K562 (cell line): ENCODE results near the gene SERPINA10. TPM values are rescaled to one million over a fixed set of nuclear protein-coding genes. Genes with fewer than 3 reads are reported as not detected.

Experiments used
- ATAC-seq: fragments of 200-7000 bp; cut with Tn5 transposase; 3 replicates; pipeline ENCODE4 v1.9.1; 2020; ENCODE audit warnings: moderate library complexity
- BruUV-seq: library from RNA; stranded (reverse); fragments of 400-500 nt; replicated peaks from 2 replicates; lab custom pipeline; 2021; lab: Mats Ljungman, UMichigan
- CTCF ChIA-PET: fragments of 300-600 bp; formaldehyde crosslinking; extraction: SDS; loops from one replicate; lab custom pipeline; 2021; ENCODE audit warnings: low intra/inter-chr PET ratio; lab: Yijun Ruan, JAX
- POLR2A ChIA-PET: fragments of 300-600, 350-650 bp; sonication (Branson Sonifier 250); formaldehyde crosslinking; extraction: SDS; loops from one replicate; lab custom pipeline; 2021; ENCODE audit warnings: antibody characterized with exemption, inconsistent platforms; lab: Yijun Ruan, JAX
- DNase-seq, 4 experiments: peaks; one replicate each; pipeline versions ENCODE4 v3.0.0 to v3.0.0-alpha.2; 2011 to 2018; ENCODE audit warnings: low spot score in 3 of 4, mixed read lengths in 3 of 4; ENCODE audit errors: extremely low read depth in 1 of 4
- FAIRE-seq: peaks from 2 replicates; lab custom pipeline; 2011; peaks lifted over from hg19 to GRCh38; lab: Jason Lieb, UNC
- H2AFZ ChIP-seq: 2 replicates; pipeline ENCODE4 v1.6.0; 2011; ENCODE audit warnings: low read depth, low read length, control low read depth, inconsistent platforms
- H3K27ac ChIP-seq: fragments of 200-600 bp; 3 replicates; pipeline ENCODE4 v1.8.0; 2011; ENCODE audit warnings: low read depth, mild to moderate bottlenecking, control low read depth, inconsistent platforms, low read length, moderate library complexity, mixed read lengths; ENCODE audit errors: extremely low read depth
- H3K27me3 ChIP-seq, 2 experiments: fragments of 300-600 bp in 1 of 2; 2 replicates in 1 of 2; 3 replicates in 1 of 2; pipeline versions ENCODE4 v1.6.0 to v1.8.0; 2011; ENCODE audit warnings: inconsistent platforms in 2 of 2, low read length in 2 of 2, mild to moderate bottlenecking in 1 of 2, mixed read lengths in 1 of 2, moderate library complexity in 1 of 2; ENCODE audit not compliant: control insufficient read depth in 2 of 2, insufficient read depth in 2 of 2
- H3K36me3 ChIP-seq: fragments of 300-600 bp; 3 replicates; pipeline ENCODE4 v1.8.0; 2011; ENCODE audit warnings: mild to moderate bottlenecking, low read length, inconsistent platforms; ENCODE audit not compliant: control insufficient read depth, insufficient read depth
- H3K4me1 ChIP-seq, 2 experiments: fragments of 200-600 bp in 1 of 2; replicated peaks in 1 of 2; 2 replicates in 1 of 2; 3 replicates in 1 of 2; pipeline versions ENCODE4 v1.5.1 to v1.8.0; 2011; ENCODE audit warnings: inconsistent platforms in 2 of 2, low read length in 2 of 2, mild to moderate bottlenecking in 1 of 2, mixed read lengths in 1 of 2, moderate library complexity in 1 of 2; ENCODE audit not compliant: control insufficient read depth in 2 of 2, insufficient read depth in 2 of 2
- H3K4me2 ChIP-seq: 2 replicates; pipeline ENCODE4 v1.6.1; 2011; ENCODE audit warnings: low read length, control low read depth, inconsistent platforms, mixed read lengths; ENCODE audit not compliant: insufficient read depth
- H3K4me3 ChIP-seq: fragments of 200-600 bp; sonication (generic), shearing (Covaris generic); 2 replicates; pipeline ENCODE4 v1.5.1; 2016; ENCODE audit warnings: control low read depth, inconsistent platforms
- H3K79me2 ChIP-seq: fragments of 200-600 bp; 3 replicates; pipeline ENCODE4 v1.8.0; 2011; ENCODE audit warnings: low read length, inconsistent platforms; ENCODE audit not compliant: control insufficient read depth, insufficient read depth
- H3K9ac ChIP-seq, 2 experiments: 2 replicates each; pipeline versions ENCODE4 v1.6.0 to v1.6.1; 2011; ENCODE audit warnings: low read depth in 2 of 2, low read length in 2 of 2, control low read depth in 1 of 2, inconsistent platforms in 1 of 2, mild to moderate bottlenecking in 1 of 2, mixed read lengths in 1 of 2; ENCODE audit not compliant: insufficient read depth in 1 of 2
- H3K9me1 ChIP-seq: one replicate; pipeline ENCODE4 v1.6.0; 2011; ENCODE audit warnings: inconsistent platforms, mild to moderate bottlenecking, low read length, moderate library complexity; ENCODE audit not compliant: control insufficient read depth, insufficient read depth
- H3K9me3 ChIP-seq: replicated peaks from 2 replicates; pipeline ENCODE4 v1.5.1; 2011; ENCODE audit warnings: low read depth, low read length, inconsistent platforms; ENCODE audit not compliant: control insufficient read depth, insufficient read depth
- H4K20me1 ChIP-seq: replicated peaks from 2 replicates; pipeline ENCODE4 v1.6.1; 2011; ENCODE audit warnings: low read length, inconsistent platforms, mixed read lengths; ENCODE audit not compliant: control insufficient read depth, insufficient read depth
- CREBBP ChIP-seq: IDR thresholded peaks from one replicate; pipeline ENCODE4 v1.6.1; 2012; ENCODE audit warnings: low read depth, mild to moderate bottlenecking, control low read depth, inconsistent platforms, low read length
- EP300 ChIP-seq: IDR thresholded peaks from 2 replicates; pipeline ENCODE4 v1.6.1; 2012; ENCODE audit warnings: low read length, improper control_type of control experiment
- LEF1 ChIP-seq: fragments of 450-650 bp; IDR thresholded peaks from 2 replicates; pipeline ENCODE4 v1.6.1; 2016; ENCODE audit warnings: mild to moderate bottlenecking
- POLR2AphosphoS5 ChIP-seq: IDR thresholded peaks from 2 replicates; pipeline ENCODE4 v1.6.1; 2011; ENCODE audit warnings: mild to moderate bottlenecking, low read depth, low read length, moderate library complexity; ENCODE audit not compliant: control insufficient read depth, insufficient read depth
- ZFPM2 ChIP-seq: fragments of 250-450 bp; sonication (Bioruptor Pico); IDR thresholded peaks from 2 replicates; pipeline ENCODE4 v1.5.1; 2022; ENCODE audit warnings: mild to moderate bottlenecking
- ZNF444 ChIP-seq: fragments of 250-450 bp; sonication (Bioruptor Pico); IDR thresholded peaks from 2 replicates; pipeline ENCODE4 v1.4.0; 2020; ENCODE audit warnings: mild to moderate bottlenecking, moderate library complexity
- WGBS: fragments of 100-300 bp; shearing (Covaris generic); methylation state at CpG from one replicate; pipeline ENCODE4 v1.1.6; 2016; ENCODE audit warnings: low coverage, mixed read lengths; ENCODE audit not compliant: insufficient coverage; ENCODE audit errors: missing lambda C conversion rate; 5-methylcytosine and 5-hydroxymethylcytosine counted together
- in situ Hi-C: fragments of 300-500 bp; cut with MboI; formaldehyde crosslinking; loops from 4 replicates; pipeline ENCODE4 v1.15.0; 2018; ENCODE audit warnings: inconsistent platforms, mixed read lengths
- intact Hi-C: fragments of 100-400 bp; cut with micrococcal nuclease; formaldehyde crosslinking; loops from 2 replicates; pipeline ENCODE4 v1.14.2; 2022
- polyA plus RNA-seq, 8 experiments: library from polyadenylated mRNA; depleted of rRNA in 4 of 8; stranded (reverse) in 5 of 8; unstranded in 3 of 8; fragments of >200 nt; fragmentation: Nextera tagmentation in 2 of 8; fragmentation: Illumina TruSeq in 1 of 8; extraction: Ambion mirVana in 2 of 8; extraction: Trizol in 1 of 8; gene quantifications; 2 replicates each; pipeline versions ENCODE4 v1.2.1 to v1.2.3, GENCODE V29; 2011 to 2014; ENCODE audit warnings: inconsistent platforms in 1 of 8, missing spikeins in 1 of 8
- total RNA-seq, 7 experiments: library from RNA; depleted of rRNA in 6 of 7; stranded (reverse); fragments of >200 nt in 6 of 7; fragmentation: Illumina TruSeq in 2 of 7; extraction: Trizol in 2 of 7; gene quantifications; 2 replicates each; pipeline versions ENCODE4 v1.2.1 to v1.2.3, GENCODE V29; 2011 to 2021; ENCODE audit warnings: low replicate concordance in 1 of 7
- TF ChIP-seq, protein P1 (sequence below): fragments of 450-650 bp; IDR thresholded peaks from 2 replicates; pipeline ENCODE4 v1.6.1; 2018; ENCODE audit warnings: mild to moderate bottlenecking, low read depth; ENCODE audit not compliant: partially characterized antibody

Gene SERPINA10
- total and polyA plus RNA-seq, 9 of the 15 experiments (the other 6 are each of a cell fraction or from before 2014, with no cell fraction given) = not detected

DNA sequence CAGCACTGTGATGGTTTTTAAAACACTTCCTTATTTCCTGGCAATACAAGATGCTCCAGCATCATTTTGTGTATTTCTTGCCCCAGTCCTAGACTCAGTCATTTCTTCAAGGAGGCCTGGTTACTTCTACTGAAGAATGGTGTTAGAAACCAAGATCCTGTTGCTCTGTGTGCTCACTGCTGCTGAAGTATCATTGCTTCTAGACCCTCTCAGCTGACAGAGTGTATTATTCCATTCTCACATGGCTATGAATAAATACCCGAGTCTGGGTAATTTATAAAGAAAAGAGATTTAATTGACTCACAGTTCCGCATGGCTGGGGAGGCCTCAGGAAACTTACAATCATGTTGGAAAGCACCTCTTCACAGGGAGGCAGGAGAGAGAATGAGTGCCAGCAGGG, 45.0 kb upstream of the SERPINA10 start (continued):
- TF ChIP-seq, protein P1, sequence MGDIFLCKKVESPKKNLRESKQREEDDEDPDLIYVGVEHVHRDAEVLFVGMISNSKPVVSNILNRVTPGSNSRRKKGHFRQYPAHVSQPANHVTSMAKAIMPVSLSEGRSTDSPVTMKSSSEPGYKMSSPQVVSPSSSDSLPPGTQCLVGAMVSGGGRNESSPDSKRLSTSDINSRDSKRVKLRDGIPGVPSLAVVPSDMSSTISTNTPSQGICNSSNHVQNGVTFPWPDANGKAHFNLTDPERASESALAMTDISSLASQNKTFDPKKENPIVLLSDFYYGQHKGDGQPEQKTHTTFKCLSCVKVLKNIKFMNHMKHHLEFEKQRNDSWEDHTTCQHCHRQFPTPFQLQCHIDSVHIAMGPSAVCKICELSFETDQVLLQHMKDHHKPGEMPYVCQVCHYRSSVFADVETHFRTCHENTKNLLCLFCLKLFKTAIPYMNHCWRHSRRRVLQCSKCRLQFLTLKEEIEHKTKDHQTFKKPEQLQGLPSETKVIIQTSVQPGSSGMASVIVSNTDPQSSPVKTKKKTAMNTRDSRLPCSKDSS = no peak
- TF ChIP-seq ZFPM2 (CRISPR knock-in tag) = no peak

GRCh38 chr14:94337274-94337673, 44.2 kb upstream of the SERPINA10 start:
- ATAC-seq (no peak), FAIRE-seq (no peak), DNase-seq (no peak)
- Histone ChIP-seq H3K9me3 (no peaks in the 10 kb centered on the region), H3K27me3 (no peaks in the 10 kb centered on the region), H3K79me2 (no peaks in the 10 kb centered on the region), H3K4me1 (no peaks in the 10 kb centered on the region), H3K9me1 (no peaks in the 10 kb centered on the region), H4K20me1 (no peaks in the 10 kb centered on the region), H3K36me3 (no peaks in the 10 kb centered on the region), H3K9ac (no peak overlapping the region), H3K4me2 (no peak overlapping the region), H3K27ac (no peak overlapping the region), H3K4me3 (no peak overlapping the region), H2AFZ (no peak overlapping the region)
- TF ChIP-seq CREBBP = no peak
- no peak for TF ChIP-seq POLR2AphosphoS5
- no peak for TF ChIP-seq EP300
- TF ChIP-seq LEF1 = no peak
- no peak for TF ChIP-seq ZNF444 (CRISPR knock-in tag)
- intact Hi-C loops = no loop called here
- BruUV-seq = no TSS peak
- in situ Hi-C loops = no loop called here
- ChIA-PET POLR2A (no interaction called here), CTCF (no interaction called here)
- WGBS = 4% methylated on average over 6 of the region's 6 CpGs
